HG03103 (cell line): ENCODE data around the gene L2HGDH.
"Not testable (repeated sequence)": the region's sequence is repeated elsewhere in the genome, so short reads cannot be mapped to it uniquely, and the experiment has no call there.

Experiments used
- ATAC-seq: cut with Tn5 transposase; IDR thresholded peaks from one replicate; pipeline ENCODE4 v1.9.1; 2021; ENCODE audit warnings: low read depth; ENCODE audit not compliant: unreplicated experiment

L2HGDH gene

GRCh38 chr14:50311972-50312733 is at the start of gene L2HGDH, which contains the start of gene DMAC2L:
Gene L2HGDH (minus strand): TSS chr14:50312229. CDS start chr14:50312150, 79 bp downstream.
Gene DMAC2L (plus strand): TSS chr14:50312324. CDS start chr14:50321488, 9,164 bp downstream.
- peak; percentile 88 for ATAC-seq

- ATAC-seq = no peak
Observed at GRCh38 chr14:50360851-50361250, 48.8 kb upstream of the L2HGDH start.

- ATAC-seq = no peak
Observed at GRCh38 chr14:50360093-50360492, 48.1 kb upstream of the L2HGDH start.

GRCh38 chr14:50359631-50360030 is 47.6 kb upstream of the L2HGDH start:
- no peak for ATAC-seq

- ATAC-seq = no peak
Observed at GRCh38 chr14:50357753-50358395, 45.8 kb upstream of the L2HGDH start.

GRCh38 chr14:50357124-50357523 is 45.1 kb upstream of the L2HGDH start:
- no peak for ATAC-seq

- ATAC-seq = not testable (repeated sequence)
Observed at GRCh38 chr14:50356283-50356682, 44.3 kb upstream of the L2HGDH start.

GRCh38 chr14:50355692-50356091 is 43.7 kb upstream of the L2HGDH start:
- no peak for ATAC-seq

- ATAC-seq = no peak
Observed at GRCh38 chr14:50354527-50354926, 42.5 kb upstream of the L2HGDH start.

GRCh38 chr14:50353126-50353525 is 41.1 kb upstream of the L2HGDH start:
- ATAC-seq = no peak

GRCh38 chr14:50352584-50352983 is 40.6 kb upstream of the L2HGDH start:
- ATAC-seq = no peak

- no peak for ATAC-seq
Observed at GRCh38 chr14:50350975-50351374, 38.9 kb upstream of the L2HGDH start.

- no peak for ATAC-seq
Observed at GRCh38 chr14:50348933-50349332, 36.9 kb upstream of the L2HGDH start.

- no peak for ATAC-seq
Observed at GRCh38 chr14:50347521-50347920, 35.5 kb upstream of the L2HGDH start.

- no peak for ATAC-seq
Observed at GRCh38 chr14:50345846-50346422, 33.9 kb upstream of the L2HGDH start.

GRCh38 chr14:50344876-50345563 is 33.0 kb upstream of the L2HGDH start:
- ATAC-seq = no peak

GRCh38 chr14:50344116-50344775 is 32.2 kb upstream of the L2HGDH start:
- peak; percentile 52 for ATAC-seq

- ATAC-seq = no peak
Observed at GRCh38 chr14:50343434-50343833, 31.4 kb upstream of the L2HGDH start.

- peak; percentile 59 for ATAC-seq
Observed at GRCh38 chr14:50342221-50343078, 30.4 kb upstream of the L2HGDH start.

GRCh38 chr14:50340963-50341362 is 28.9 kb upstream of the L2HGDH start:
- no peak for ATAC-seq
